ENCODE data around the gene ZNF423. TPM values are rescaled to one million over a fixed set of nuclear protein-coding genes. Genes with fewer than 3 reads are reported as not detected.
A peak's percentile ranks its signal among the peaks of the same experiment; 100 is the strongest.
"Not testable (repeated sequence)": the region's sequence is repeated elsewhere in the genome, so short reads cannot be mapped to it uniquely, and the experiment has no call there.

The ZNF423 gene
- 12.3 TPM for total RNA-seq (ENCODE audit: insufficient read depth, low replicate concordance)

GRCh38 chr16:49855822-49856671 lies at the start of gene ZNF423:
TSS of gene ZNF423 (minus strand) at chr16:49856112. CDS start at chr16:49855774, 338 bp downstream.
- DNase-seq (ENCODE audit: low spot score) = peak; percentile 66

- DNase-seq (ENCODE audit: low spot score) = no peak
Observed at GRCh38 chr16:49904348-49905062, 48.6 kb upstream of the ZNF423 start.

DNA sequence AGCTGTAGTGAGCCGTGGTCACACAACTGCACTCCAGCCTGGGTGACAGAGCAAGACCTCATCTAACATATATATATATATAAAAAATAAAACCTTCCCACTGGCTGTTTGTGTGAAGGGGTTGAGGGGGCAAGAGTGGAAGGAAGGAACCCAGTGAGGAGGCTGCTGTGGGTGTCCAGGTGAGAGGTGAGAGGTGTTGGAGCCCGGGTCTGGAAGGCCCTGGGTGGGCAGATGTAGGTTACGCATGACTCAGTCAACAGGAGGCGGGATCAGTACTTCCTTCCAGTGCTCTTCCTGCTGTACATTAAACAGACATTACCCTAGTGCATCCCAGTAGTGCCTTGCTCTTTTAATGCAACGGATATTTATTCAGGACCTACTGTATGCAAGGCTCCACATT lies 47.0 kb upstream of the ZNF423 start:
- DNase-seq (ENCODE audit: low spot score) = peak; percentile 23

- DNase-seq (ENCODE audit: low spot score) = no peak
Observed at GRCh38 chr16:49901711-49902110, 45.8 kb upstream of the ZNF423 start.

- DNase-seq (ENCODE audit: low spot score) = no peak
Observed at GRCh38 chr16:49900875-49901274, 45.0 kb upstream of the ZNF423 start.

DNA sequence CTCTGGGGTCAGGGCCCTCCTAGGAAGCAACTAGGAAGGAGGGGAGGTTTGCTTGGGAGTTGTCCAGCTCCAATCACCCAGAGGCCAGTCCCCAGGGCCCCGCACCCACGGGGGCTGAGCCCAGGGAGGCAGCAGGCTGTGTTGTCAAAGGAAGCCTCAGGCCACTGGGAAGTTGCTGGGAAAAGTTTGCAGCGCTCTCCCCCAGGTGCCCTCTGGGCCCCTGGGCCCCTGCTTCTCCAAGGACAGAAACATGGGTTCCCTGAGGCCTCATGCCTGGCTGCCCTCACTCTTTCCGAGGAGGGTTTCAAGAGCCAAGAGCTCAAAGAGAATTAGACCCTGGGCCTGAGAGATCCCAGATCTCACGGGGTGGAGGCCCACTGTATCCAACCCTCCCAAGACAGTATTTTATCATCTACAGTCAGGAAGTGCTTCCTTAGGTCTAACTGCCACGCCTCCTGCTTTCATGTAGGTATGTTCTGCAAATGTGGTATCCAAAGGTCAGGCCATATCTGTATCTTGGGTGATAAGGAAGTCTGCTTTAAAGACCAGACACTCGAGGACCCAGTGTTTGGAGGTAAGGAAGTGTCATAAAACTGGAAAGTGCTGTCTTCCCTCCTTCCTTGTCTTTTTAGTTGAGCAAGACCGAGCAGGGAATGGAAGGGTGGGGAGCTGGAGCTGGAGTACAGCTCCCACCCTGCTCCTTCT lies 44.2 kb upstream of the ZNF423 start:
- peak; percentile 84 for DNase-seq (ENCODE audit: low spot score)

- DNase-seq (ENCODE audit: low spot score) = no peak
Observed at GRCh38 chr16:49896447-49896964, 40.6 kb upstream of the ZNF423 start.

- DNase-seq (ENCODE audit: low spot score) = peak; percentile 25
Observed at GRCh38 chr16:49890876-49891275, 35.0 kb upstream of the ZNF423 start.

GRCh38 chr16:49889725-49890397 lies 33.9 kb upstream of the ZNF423 start:
- DNase-seq (ENCODE audit: low spot score) = no peak

- DNase-seq (ENCODE audit: low spot score) = no peak
Observed at GRCh38 chr16:49886554-49887094, 30.7 kb upstream of the ZNF423 start.

- no peak for DNase-seq (ENCODE audit: low spot score)
Observed at GRCh38 chr16:49884033-49885015, 28.4 kb upstream of the ZNF423 start.

- no peak for DNase-seq (ENCODE audit: low spot score)
Observed at GRCh38 chr16:49883076-49884014, 27.4 kb upstream of the ZNF423 start.

GRCh38 chr16:49881890-49882289 lies 26.0 kb upstream of the ZNF423 start:
- DNase-seq (ENCODE audit: low spot score) = no peak

- not testable (repeated sequence) for DNase-seq (ENCODE audit: low spot score)
Observed at GRCh38 chr16:49878540-49878939, 22.6 kb upstream of the ZNF423 start.

DNA sequence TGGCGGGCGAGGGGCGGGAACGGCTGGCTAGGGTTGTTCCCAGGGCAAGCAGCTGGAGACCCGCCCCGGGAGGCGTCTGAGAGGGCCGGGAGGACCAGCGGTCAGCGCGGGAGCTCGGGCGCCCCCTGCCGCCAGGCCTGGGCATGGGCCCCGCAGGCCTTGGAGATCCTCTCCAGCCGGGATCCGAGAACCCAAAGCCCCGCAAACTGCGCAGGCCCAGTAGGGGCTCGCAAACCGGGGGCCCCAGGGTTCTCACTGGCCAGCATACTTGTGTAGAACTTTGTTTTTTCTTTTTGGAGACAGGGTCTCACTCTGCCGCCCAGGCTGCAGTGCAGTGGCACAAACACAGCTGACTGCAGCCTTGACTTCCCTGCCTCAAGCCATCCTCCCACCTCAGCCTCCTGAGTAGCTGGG lies 20.8 kb upstream of the ZNF423 start:
- peak; percentile 74 for DNase-seq (ENCODE audit: low spot score)

- peak; percentile 35 for DNase-seq (ENCODE audit: low spot score)
Observed at GRCh38 chr16:49875806-49876715, 20.1 kb upstream of the ZNF423 start.

- DNase-seq (ENCODE audit: low spot score) = no peak
Observed at GRCh38 chr16:49874613-49875237, 18.8 kb upstream of the ZNF423 start.

All from umbilical cord (tissue), 2 donors.